Measurements from ENCODE around the gene CLDN16. TPM values are rescaled to one million over a fixed set of nuclear protein-coding genes. Genes with fewer than 3 reads are reported as not detected.

CLDN16 gene
- total RNA-seq, 1 experiment from 2014 or later: not detected

GRCh38 chr3:190357468-190357867 is 30.5 kb upstream of the CLDN16 start:
- Mint-ChIP-seq H3K27ac (no peak overlapping the region; the same call in 1 of the 2 replicates), H3K4me3 (no peak overlapping the region), H3K36me3 (peaks cover 10% of the 10 kb centered on the region), H3K27me3 (ENCODE audit: low read depth) (no peaks in the 10 kb centered on the region), H3K4me1 (peaks cover 32% of the 10 kb centered on the region), H3K9me3 (peaks cover 17% of the 10 kb centered on the region)
- ChIA-PET CTCF (interaction anchor here (1.3 kb wide), 1 partner anchor 35 kb away, joined by 5 read pairs; the partner anchor contains the start of gene CLDN1), POLR2A (no interaction called here)
- TF ChIP-seq PREB (CRISPR knock-in tag; IDR thresholded peaks at IDR 0.05; ENCODE audit: borderline replicate concordance) (no peak), E2F5 (CRISPR knock-in tag; IDR thresholded peaks at IDR 0.05) (no peak), CDX4 (CRISPR knock-in tag; IDR thresholded peaks at IDR 0.05; ENCODE audit: borderline replicate concordance) (no peak), NR2C2 (CRISPR knock-in tag; IDR thresholded peaks at IDR 0.05) (no peak), GTF2I (CRISPR knock-in tag; conservative IDR thresholded peaks at IDR 0.05) (no peak)
- DNase-seq (ENCODE audit: low spot score): no peak
- ATAC-seq: no peak

GRCh38 chr3:190359813-190360212 is 28.1 kb upstream of the CLDN16 start:
- ATAC-seq: no peak
- Mint-ChIP-seq H3K27ac (no peak overlapping the region), H3K9me3 (peaks cover 3% of the 10 kb centered on the region), H3K36me3 (peaks cover 2% of the 10 kb centered on the region; the same call in 1 of the 2 replicates), H3K4me1 (peaks cover 41% of the 10 kb centered on the region), H3K27me3 (ENCODE audit: low read depth) (no peaks in the 10 kb centered on the region), H3K4me3 (no peak overlapping the region)
- CTCF ChIA-PET: interaction anchor here (1.5 to 2.1 kb wide), 2 partner anchors 38 to 65 kb away, joined by 4 to 6 read pairs; no protein-coding TSS in a partner anchor
- POLR2A ChIA-PET: no interaction called here
- no peak for DNase-seq (ENCODE audit: low spot score)
- TF ChIP-seq ATF2 (CRISPR knock-in tag; IDR thresholded peaks at IDR 0.05; ENCODE audit: borderline replicate concordance, low read depth) (no peak), ETV6 (CRISPR knock-in tag; IDR thresholded peaks at IDR 0.05) (no peak), NR1H2 (CRISPR knock-in tag; IDR thresholded peaks at IDR 0.05) (no peak), FOXP4 (CRISPR knock-in tag; IDR thresholded peaks at IDR 0.05) (no peak), NFYB (CRISPR knock-in tag; conservative IDR thresholded peaks at IDR 0.05; ENCODE audit: low read depth) (no peak), HMGA2 (CRISPR knock-in tag; IDR thresholded peaks at IDR 0.05) (no peak), RELA (CRISPR knock-in tag; IDR thresholded peaks at IDR 0.05; ENCODE audit: borderline replicate concordance) (no peak), PREB (CRISPR knock-in tag; IDR thresholded peaks at IDR 0.05; ENCODE audit: borderline replicate concordance) (no peak), FOXK1 (CRISPR knock-in tag; IDR thresholded peaks at IDR 0.05) (no peak), ZNF532 (CRISPR knock-in tag; IDR thresholded peaks at IDR 0.05; ENCODE audit: borderline replicate concordance) (no peak), E2F4 (CRISPR knock-in tag; IDR thresholded peaks at IDR 0.05; ENCODE audit: borderline replicate concordance, low read depth) (no peak), ZNF263 (CRISPR knock-in tag; IDR thresholded peaks at IDR 0.05; ENCODE audit: low read depth) (no peak), JUN (CRISPR knock-in tag; IDR thresholded peaks at IDR 0.05) (no peak), SMAD4 (CRISPR knock-in tag; IDR thresholded peaks at IDR 0.05) (no peak), ZMAT4 (CRISPR knock-in tag; IDR thresholded peaks at IDR 0.05) (no peak)

Data from WTC11 (cell line).